Trophoblast cell (in vitro differentiated cells and primary cell): ENCODE data around the gene GMFB.

Source experiments
- DNase-seq, 2 donors: peaks; one replicate each; pipeline ENCODE4 v3.0.0-alpha.2; 2016
- H2AFZ ChIP-seq: 2 replicates; pipeline ENCODE4 v1.6.1; 2013; ENCODE audit warnings: low read length, moderate library complexity, mild to moderate bottlenecking; ENCODE audit not compliant: insufficient read depth, poor library complexity
- H2AK5ac ChIP-seq: 2 replicates; pipeline ENCODE4 v1.6.1; 2013; ENCODE audit warnings: mild to moderate bottlenecking, low read length
- H2BK120ac ChIP-seq: 2 replicates; pipeline ENCODE4 v1.6.1; 2013; ENCODE audit warnings: low read length, mild to moderate bottlenecking, moderate library complexity; ENCODE audit not compliant: insufficient read depth, poor library complexity
- H2BK12ac ChIP-seq: 2 replicates; pipeline ENCODE4 v1.6.1; 2013; ENCODE audit warnings: mild to moderate bottlenecking, low read length, moderate library complexity
- H2BK5ac ChIP-seq: 2 replicates; pipeline ENCODE4 v1.6.1; 2013; ENCODE audit warnings: low read length, low read depth, moderate library complexity, mild to moderate bottlenecking; ENCODE audit not compliant: poor library complexity
- H3K14ac ChIP-seq: 2 replicates; pipeline ENCODE4 v1.6.1; 2013; ENCODE audit warnings: mild to moderate bottlenecking, low read length
- H3K18ac ChIP-seq: 2 replicates; pipeline ENCODE4 v1.6.1; 2013; ENCODE audit warnings: mild to moderate bottlenecking, low read length
- H3K23ac ChIP-seq: 2 replicates; pipeline ENCODE4 v1.6.1; 2013; ENCODE audit warnings: low read length
- H3K27ac ChIP-seq: 2 replicates; pipeline ENCODE4 v1.5.1; 2013; ENCODE audit warnings: low read depth, mild to moderate bottlenecking, inconsistent platforms, low read length, moderate library complexity
- H3K27me3 ChIP-seq: 2 replicates; pipeline ENCODE4 v1.6.1; 2013; ENCODE audit warnings: inconsistent platforms, mild to moderate bottlenecking, low read length, moderate library complexity; ENCODE audit not compliant: insufficient read depth
- H3K36me3 ChIP-seq, 2 experiments: 1 replicate in 1 of 2; 2 replicates in 1 of 2; pipeline ENCODE4 v1.6.1; 2013; ENCODE audit warnings: low read length in 2 of 2, mild to moderate bottlenecking in 2 of 2, moderate library complexity in 1 of 2; ENCODE audit not compliant: insufficient read depth in 2 of 2, control insufficient read depth in 1 of 2
- H3K4ac ChIP-seq: 2 replicates; pipeline ENCODE4 v1.6.1; 2013; ENCODE audit warnings: low read depth, mild to moderate bottlenecking, low read length, moderate library complexity
- H3K4me1 ChIP-seq, 2 experiments: 1 replicate in 1 of 2; 2 replicates in 1 of 2; pipeline ENCODE4 v1.6.1; 2013; ENCODE audit warnings: low read length in 2 of 2, mild to moderate bottlenecking in 2 of 2, moderate library complexity in 1 of 2; ENCODE audit not compliant: insufficient read depth in 2 of 2, control insufficient read depth in 1 of 2
- H3K4me2 ChIP-seq: 2 replicates; pipeline ENCODE4 v1.6.1; 2013; ENCODE audit warnings: inconsistent platforms, mild to moderate bottlenecking, low read length, moderate library complexity
- H3K4me3 ChIP-seq: 2 replicates; pipeline ENCODE4 v1.5.1; 2013; ENCODE audit warnings: mild to moderate bottlenecking, low read depth, low read length, inconsistent platforms
- H3K79me1 ChIP-seq: one replicate; pipeline ENCODE4 v1.6.1; 2013; ENCODE audit warnings: low read length
- H3K79me2 ChIP-seq: 2 replicates; pipeline ENCODE4 v1.6.1; 2013; ENCODE audit warnings: low read length, mild to moderate bottlenecking; ENCODE audit not compliant: control insufficient read depth, insufficient read depth, poor library complexity
- H3K9ac ChIP-seq: 2 replicates; pipeline ENCODE4 v1.6.1; 2013; ENCODE audit warnings: mild to moderate bottlenecking, low read length
- H3K9me3 ChIP-seq: 2 replicates; pipeline ENCODE4 v1.6.1; 2013; ENCODE audit warnings: low read depth, mild to moderate bottlenecking, control low read depth, inconsistent platforms, low read length; ENCODE audit not compliant: insufficient read depth
- H4K12ac ChIP-seq: 2 replicates; pipeline ENCODE4 v1.6.1; 2013; ENCODE audit warnings: low read depth, mild to moderate bottlenecking, low read length, moderate library complexity
- H4K8ac ChIP-seq: 2 replicates; pipeline ENCODE4 v1.6.1; 2013; ENCODE audit warnings: low read depth, mild to moderate bottlenecking, low read length, moderate library complexity
- H4K91ac ChIP-seq: one replicate; pipeline ENCODE4 v1.6.1; 2013; ENCODE audit warnings: low read depth, mild to moderate bottlenecking, low read length, moderate library complexity
- WGBS: extraction: QIAGEN DNeasy Blood & Tissue Kit; methylation state at CpG from one replicate; pipeline ENCODE4 v1.1.7; 2013; ENCODE audit warnings: missing lambda C conversion rate; ENCODE audit not compliant: insufficient read length, insufficient coverage; ENCODE audit errors: extremely low coverage; 5-methylcytosine and 5-hydroxymethylcytosine counted together

GMFB gene

GRCh38 chr14:54478636-54479215 is 10.1 kb downstream of the GMFB start:
- Histone ChIP-seq H3K27me3 (no peaks in the 10 kb centered on the region), H4K91ac (no peak overlapping the region), H4K12ac (no peak overlapping the region), H3K4me1 (no peaks in the 10 kb centered on the region), H3K14ac (no peak overlapping the region), H3K79me1 (no peaks in the 10 kb centered on the region), H3K9me3 (no peaks in the 10 kb centered on the region), H2BK5ac (no peak overlapping the region), H2AFZ (no peak overlapping the region), H3K27ac (no peak overlapping the region), H3K4me3 (no peak overlapping the region), H3K23ac (no peak overlapping the region), H2AK5ac (no peak overlapping the region), H4K8ac (no peak overlapping the region), H3K4me2 (no peak overlapping the region), H3K79me2 (no peaks in the 10 kb centered on the region), H2BK12ac (no peak overlapping the region), H2BK120ac (no peak overlapping the region), H3K18ac (no peak overlapping the region), H3K9ac (no peak overlapping the region), H3K4ac (no peak overlapping the region), H3K36me3 (peaks cover 0 to 4% of the 10 kb centered on the region in 2 experiments)
- WGBS = no CpG with 5 or more reads among the region's 3 CpGs
- no peak for DNase-seq

- H3K27me3 ChIP-seq = no peaks in the 10 kb centered on the region
Measured at GRCh38 chr14:54475911-54476310, 12.9 kb downstream of the GMFB start.

GRCh38 chr14:54475187-54475899 is 13.4 kb downstream of the GMFB start:
- Histone ChIP-seq H3K4me3 (no peak overlapping the region), H2BK120ac (no peak overlapping the region), H3K79me1 (no peaks in the 10 kb centered on the region), H2AK5ac (no peak overlapping the region), H3K14ac (no peak overlapping the region), H3K79me2 (no peaks in the 10 kb centered on the region), H3K27ac (no peak overlapping the region), H3K27me3 (no peaks in the 10 kb centered on the region), H3K36me3 (peaks cover 2% of the 10 kb centered on the region in 2 experiments), H4K8ac (no peak overlapping the region), H3K4ac (no peak overlapping the region), H2BK12ac (no peak overlapping the region), H3K9ac (no peak overlapping the region), H3K4me1 (peaks cover 0 to 6% of the 10 kb centered on the region in 2 experiments), H4K91ac (no peak overlapping the region), H2AFZ (no peak overlapping the region), H4K12ac (no peak overlapping the region), H3K9me3 (no peaks in the 10 kb centered on the region), H3K4me2 (no peak overlapping the region), H3K23ac (no peak overlapping the region), H2BK5ac (no peak overlapping the region), H3K18ac (no peak overlapping the region)
- DNase-seq = peak in 1 of 2 donors; percentile 75
- WGBS = no CpG with 5 or more reads among the region's 4 CpGs

More at GRCh38 chr14:54475911-54476310, 12.9 kb downstream of the GMFB start:
- Histone ChIP-seq H3K4me3 (no peak overlapping the region), H3K4me1 (peaks cover 0 to 6% of the 10 kb centered on the region in 2 experiments), H2BK5ac (no peak overlapping the region), H3K27ac (no peak overlapping the region), H3K79me1 (no peaks in the 10 kb centered on the region), H3K9me3 (no peaks in the 10 kb centered on the region), H3K23ac (no peak overlapping the region), H4K91ac (no peak overlapping the region), H3K79me2 (no peaks in the 10 kb centered on the region), H4K12ac (no peak overlapping the region), H2AK5ac (no peak overlapping the region), H2BK12ac (no peak overlapping the region), H3K9ac (no peak overlapping the region), H2AFZ (no peak overlapping the region), H3K4ac (no peak overlapping the region), H3K4me2 (no peak overlapping the region), H3K36me3 (peaks cover 2% of the 10 kb centered on the region in 2 experiments), H3K14ac (no peak overlapping the region), H2BK120ac (no peak overlapping the region), H3K18ac (no peak overlapping the region), H4K8ac (no peak overlapping the region)
- DNase-seq = no peak
- no CpG with 5 or more reads among the region's 4 CpGs for WGBS

- H4K91ac ChIP-seq = no peak overlapping the region
- DNase-seq = no peak
- H3K4me3 ChIP-seq = no peak overlapping the region
- H2AFZ ChIP-seq = no peak overlapping the region
- no peak overlapping the region for H4K8ac ChIP-seq
- H3K4me1 ChIP-seq = peaks cover 0 to 6% of the 10 kb centered on the region in 2 experiments
- H3K4ac ChIP-seq = no peak overlapping the region
- H3K27ac ChIP-seq = no peak overlapping the region
- H4K12ac ChIP-seq = no peak overlapping the region
- H2AK5ac ChIP-seq = no peak overlapping the region
- no peak overlapping the region for H3K14ac ChIP-seq
- H3K9ac ChIP-seq = no peak overlapping the region
- H3K36me3 ChIP-seq = peaks cover 2% of the 10 kb centered on the region in 2 experiments
- H3K18ac ChIP-seq = no peak overlapping the region
- H3K27me3 ChIP-seq = no peaks in the 10 kb centered on the region
- H3K4me2 ChIP-seq = no peak overlapping the region
- no peak overlapping the region for H2BK120ac ChIP-seq
- WGBS = no CpG with 5 or more reads among the region's 2 CpGs
- H2BK5ac ChIP-seq = no peak overlapping the region
- no peaks in the 10 kb centered on the region for H3K9me3 ChIP-seq
- no peak overlapping the region for H3K23ac ChIP-seq
- no peak overlapping the region for H2BK12ac ChIP-seq
- H3K79me1 ChIP-seq = no peaks in the 10 kb centered on the region
- no peaks in the 10 kb centered on the region for H3K79me2 ChIP-seq
Measured at GRCh38 chr14:54474232-54474793, 14.5 kb downstream of the GMFB start.
